ENCODE data around the gene SRSF4. TPM values are rescaled to one million over a fixed set of nuclear protein-coding genes. Genes with fewer than 3 reads are reported as not detected.

Gene SRSF4
- total RNA-seq, 1 donor from 2014 or later: 92.6 TPM

DNA sequence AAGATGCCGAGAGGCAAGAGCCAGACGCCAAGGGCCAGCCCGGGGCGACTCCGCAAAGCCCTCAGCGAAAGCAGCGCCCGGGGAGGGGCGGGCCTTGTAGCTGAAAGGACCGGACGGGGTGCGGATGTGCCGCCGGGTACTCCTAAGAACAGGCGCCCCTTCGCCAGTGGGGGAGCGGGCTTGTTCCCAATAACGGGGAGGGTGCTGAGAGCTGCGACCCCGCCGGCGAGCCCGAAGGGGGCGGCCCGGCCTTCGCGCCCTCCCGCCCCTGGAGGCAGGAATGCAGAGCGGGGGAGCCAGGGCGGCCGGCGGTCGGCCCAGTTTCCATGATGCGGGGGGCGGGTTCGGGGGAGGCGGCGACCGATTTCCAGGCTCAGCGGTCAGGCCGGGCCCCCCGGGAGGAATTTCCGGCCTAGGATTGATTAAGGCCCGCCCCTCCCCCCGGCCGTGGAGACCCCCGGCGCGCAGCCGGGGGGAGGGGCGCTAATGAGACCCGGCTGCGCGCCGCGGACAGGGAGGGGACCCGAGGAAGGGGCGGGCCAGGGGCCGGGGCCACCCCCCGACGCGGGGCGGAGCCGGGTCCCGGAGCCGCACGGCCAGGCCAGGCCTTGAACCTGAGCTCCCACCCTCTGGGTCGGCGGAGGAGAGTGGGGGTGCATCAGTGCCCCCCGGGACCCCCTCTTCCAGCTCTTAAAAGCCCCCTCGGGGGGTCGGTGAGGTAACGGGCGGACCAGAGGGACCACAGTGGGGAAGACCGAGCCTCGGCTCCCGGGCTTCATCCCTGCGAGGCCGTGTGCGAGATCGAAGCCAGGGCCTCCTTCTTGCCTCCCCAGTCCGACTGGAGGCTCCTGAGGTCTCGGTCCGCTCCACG, 57.1 kb downstream of the SRSF4 start:
- TF ChIP-seq, protein P1, sequence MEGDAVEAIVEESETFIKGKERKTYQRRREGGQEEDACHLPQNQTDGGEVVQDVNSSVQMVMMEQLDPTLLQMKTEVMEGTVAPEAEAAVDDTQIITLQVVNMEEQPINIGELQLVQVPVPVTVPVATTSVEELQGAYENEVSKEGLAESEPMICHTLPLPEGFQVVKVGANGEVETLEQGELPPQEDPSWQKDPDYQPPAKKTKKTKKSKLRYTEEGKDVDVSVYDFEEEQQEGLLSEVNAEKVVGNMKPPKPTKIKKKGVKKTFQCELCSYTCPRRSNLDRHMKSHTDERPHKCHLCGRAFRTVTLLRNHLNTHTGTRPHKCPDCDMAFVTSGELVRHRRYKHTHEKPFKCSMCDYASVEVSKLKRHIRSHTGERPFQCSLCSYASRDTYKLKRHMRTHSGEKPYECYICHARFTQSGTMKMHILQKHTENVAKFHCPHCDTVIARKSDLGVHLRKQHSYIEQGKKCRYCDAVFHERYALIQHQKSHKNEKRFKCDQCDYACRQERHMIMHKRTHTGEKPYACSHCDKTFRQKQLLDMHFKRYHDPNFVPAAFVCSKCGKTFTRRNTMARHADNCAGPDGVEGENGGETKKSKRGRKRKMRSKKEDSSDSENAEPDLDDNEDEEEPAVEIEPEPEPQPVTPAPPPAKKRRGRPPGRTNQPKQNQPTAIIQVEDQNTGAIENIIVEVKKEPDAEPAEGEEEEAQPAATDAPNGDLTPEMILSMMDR (IDR thresholded peaks at IDR 0.05): no peak
- H3K4me1 Mint-ChIP-seq: peaks cover 19% of the 10 kb centered on the region
- ATAC-seq (ENCODE audit: low read depth): peak; percentile 49
- intact Hi-C loops (cut with micrococcal nuclease): loop anchor here (1.0 kb wide), 1 partner anchor 57 kb away; the partner anchor contains the start of gene SRSF4
- DNase-seq: peak; percentile 56
- POLR2A ChIA-PET: interaction anchor here (0.6 to 0.8 kb wide), 2 partner anchors 11 to 889 kb away, joined by 3 read pairs; no protein-coding TSS in a partner anchor
- no peaks in the 10 kb centered on the region for H3K9me3 Mint-ChIP-seq
- peaks cover 10% of the 10 kb centered on the region for H3K27me3 Mint-ChIP-seq
- no peak overlapping the region for H3K27ac Mint-ChIP-seq
- CTCF ChIA-PET: no interaction called here
- H3K4me3 Mint-ChIP-seq: peak overlapping the region; percentile 79
- H3K36me3 Mint-ChIP-seq (ENCODE audit: low read depth): peaks cover 5% of the 10 kb centered on the region

DNA sequence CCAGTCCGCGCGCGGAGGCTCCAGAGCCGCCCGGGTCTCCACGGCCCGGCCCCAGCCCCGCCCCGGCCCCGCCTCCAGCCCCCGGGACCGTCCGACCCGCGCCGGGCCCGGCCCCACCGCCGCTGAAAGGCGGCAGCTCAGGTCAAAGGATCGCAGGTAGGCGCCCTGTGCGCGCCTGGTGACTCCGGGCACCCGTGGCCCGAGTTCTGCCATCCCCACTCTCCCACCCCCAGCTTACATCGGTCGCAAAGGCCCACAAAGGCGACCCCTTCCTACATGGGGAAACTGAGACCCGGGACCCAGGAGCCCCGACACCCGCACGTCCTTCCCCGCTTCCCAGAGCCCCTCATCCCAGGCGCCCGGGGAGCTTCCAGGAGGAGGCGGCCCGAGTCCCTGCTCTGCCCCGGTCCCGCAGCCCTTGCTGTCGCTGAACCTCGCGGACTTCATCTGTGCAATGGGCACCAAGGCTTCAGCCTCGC, 57.8 kb downstream of the SRSF4 start, which contains the start of gene TMEM200B:
TMEM200B (minus strand) TSS at position 17 of the 479 bp plus-strand sequence. CDS start 2,075 bp downstream, outside the sequence.
- H3K9me3 Mint-ChIP-seq: no peaks in the 10 kb centered on the region
- DNase-seq (peak; percentile 20), ATAC-seq (ENCODE audit: low read depth) (no peak)
- TF ChIP-seq, protein P1 (IDR thresholded peaks at IDR 0.05): no peak
- intact Hi-C loops (cut with micrococcal nuclease): loop anchor here (1.0 kb wide), 1 partner anchor 57 kb away; the partner anchor contains the start of gene SRSF4
- peaks cover 10% of the 10 kb centered on the region for H3K27me3 Mint-ChIP-seq
- peaks cover 11% of the 10 kb centered on the region for H3K36me3 Mint-ChIP-seq (ENCODE audit: low read depth)
- peaks cover 19% of the 10 kb centered on the region for H3K4me1 Mint-ChIP-seq
- no peak within 1 kb of the TSS for H3K27ac Mint-ChIP-seq
- H3K4me3 Mint-ChIP-seq: peak within 1 kb of the TSS; percentile 79
- POLR2A ChIA-PET: interaction anchor here (0.5 to 0.8 kb wide), 5 partner anchors 10 to 888 kb away, joined by 3 to 7 read pairs (median 3); no protein-coding TSS in a partner anchor
- CTCF ChIA-PET: no interaction called here

DNA sequence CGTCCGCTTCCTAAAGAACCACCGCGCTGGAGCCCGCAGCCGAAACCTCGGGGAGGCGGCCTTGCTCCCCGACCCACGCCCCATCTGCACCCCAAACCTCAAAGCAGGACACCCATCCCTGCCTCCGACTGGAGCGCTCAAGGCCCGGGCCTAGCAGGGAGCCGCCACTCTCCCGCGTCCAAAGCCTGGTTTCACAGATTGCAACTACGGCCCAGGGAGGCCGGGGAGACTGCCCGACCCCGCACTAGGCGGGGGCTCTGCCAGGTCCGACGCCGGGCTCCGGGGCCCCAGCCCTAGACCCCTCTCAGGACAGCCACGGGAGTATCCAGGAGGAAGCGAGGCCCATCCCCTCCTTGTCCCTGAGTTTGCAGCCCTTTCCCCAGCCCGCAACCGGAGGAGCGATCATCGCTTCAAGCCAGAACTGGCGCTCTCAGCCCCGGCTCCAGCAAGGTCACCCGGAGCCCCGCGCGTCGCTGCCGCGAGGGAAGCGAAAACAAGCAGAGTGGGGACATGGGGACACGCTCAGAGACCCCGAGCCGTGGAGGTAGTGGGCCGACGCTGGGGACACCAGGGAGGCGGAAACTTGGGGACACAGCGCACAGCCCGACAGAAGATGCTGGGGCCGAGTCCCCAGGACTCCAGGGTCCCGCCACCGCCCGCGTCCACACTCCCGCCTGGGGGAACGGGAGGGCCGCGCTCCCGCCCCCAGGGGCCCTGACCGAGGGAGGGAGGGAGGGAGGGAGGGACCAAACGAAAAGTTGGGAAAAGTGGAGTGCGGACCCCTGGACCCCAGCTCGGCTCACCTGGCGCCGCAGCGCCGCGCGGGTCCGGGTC, 58.4 kb downstream of the SRSF4 start:
- ATAC-seq (ENCODE audit: low read depth): no peak

DNA sequence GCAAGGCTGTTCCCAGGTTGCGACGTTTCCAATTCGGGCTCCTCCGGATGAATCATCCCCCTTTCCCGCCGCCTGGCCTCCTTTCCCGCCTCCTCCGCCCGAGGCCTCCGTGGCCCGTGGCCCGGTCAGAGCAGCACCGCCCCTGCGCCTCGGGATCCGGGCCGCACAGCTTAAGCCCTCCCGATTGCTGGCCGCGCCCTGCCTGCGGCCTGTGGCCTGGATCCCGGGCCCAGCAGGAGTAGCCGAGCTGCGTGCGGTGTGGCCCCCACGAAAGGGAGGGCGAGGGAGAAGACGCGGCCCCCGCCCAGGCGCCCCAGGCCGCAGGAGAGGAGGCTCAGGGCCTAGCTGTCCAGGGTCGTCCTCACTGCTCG, 59.0 kb downstream of the SRSF4 start:
- Mint-ChIP-seq H3K4me1 (peaks cover 19% of the 10 kb centered on the region), H3K4me3 (peak overlapping the region; percentile 70), H3K27ac (no peak overlapping the region), H3K36me3 (ENCODE audit: low read depth) (peaks cover 19% of the 10 kb centered on the region), H3K27me3 (peaks cover 10% of the 10 kb centered on the region), H3K9me3 (no peaks in the 10 kb centered on the region)
- CTCF ChIA-PET: no interaction called here
- TF ChIP-seq, protein P1 (IDR thresholded peaks at IDR 0.05): no peak
- POLR2A ChIA-PET: interaction anchor here (1.1 kb wide), 1 partner anchor 59 kb away, joined by 4 read pairs; the partner anchor contains the start of gene SRSF4
- intact Hi-C loops (cut with micrococcal nuclease): no loop called here
- DNase-seq (peak; percentile 26), ATAC-seq (ENCODE audit: low read depth) (no peak)

More for the DNA sequence above, 58.4 kb downstream of the SRSF4 start:
- ChIA-PET POLR2A (interaction anchor here (0.5 to 0.6 kb wide), 3 partner anchors 44 to 544 kb away, joined by 3 to 7 read pairs (median 6); no protein-coding TSS in a partner anchor), CTCF (no interaction called here)
- intact Hi-C loops (cut with micrococcal nuclease): no loop called here
- peaks cover 16% of the 10 kb centered on the region for H3K36me3 Mint-ChIP-seq (ENCODE audit: low read depth)
- H3K9me3 Mint-ChIP-seq: no peaks in the 10 kb centered on the region
- H3K4me3 Mint-ChIP-seq: peak overlapping the region; percentile 70
- peaks cover 10% of the 10 kb centered on the region for H3K27me3 Mint-ChIP-seq
- TF ChIP-seq, protein P1 (IDR thresholded peaks at IDR 0.05): no peak
- peak; percentile 43 for DNase-seq
- no peak overlapping the region for H3K27ac Mint-ChIP-seq
- peaks cover 19% of the 10 kb centered on the region for H3K4me1 Mint-ChIP-seq
